GM21576 (cell line): ENCODE measurements around the gene ZNF688.

ENCODE experiments used
- ATAC-seq: cut with Tn5 transposase; IDR thresholded peaks from one replicate; pipeline ENCODE4 v1.9.1; 2021; ENCODE audit warnings: mild to moderate bottlenecking, moderate library complexity; ENCODE audit not compliant: unreplicated experiment

The ZNF688 gene

DNA sequence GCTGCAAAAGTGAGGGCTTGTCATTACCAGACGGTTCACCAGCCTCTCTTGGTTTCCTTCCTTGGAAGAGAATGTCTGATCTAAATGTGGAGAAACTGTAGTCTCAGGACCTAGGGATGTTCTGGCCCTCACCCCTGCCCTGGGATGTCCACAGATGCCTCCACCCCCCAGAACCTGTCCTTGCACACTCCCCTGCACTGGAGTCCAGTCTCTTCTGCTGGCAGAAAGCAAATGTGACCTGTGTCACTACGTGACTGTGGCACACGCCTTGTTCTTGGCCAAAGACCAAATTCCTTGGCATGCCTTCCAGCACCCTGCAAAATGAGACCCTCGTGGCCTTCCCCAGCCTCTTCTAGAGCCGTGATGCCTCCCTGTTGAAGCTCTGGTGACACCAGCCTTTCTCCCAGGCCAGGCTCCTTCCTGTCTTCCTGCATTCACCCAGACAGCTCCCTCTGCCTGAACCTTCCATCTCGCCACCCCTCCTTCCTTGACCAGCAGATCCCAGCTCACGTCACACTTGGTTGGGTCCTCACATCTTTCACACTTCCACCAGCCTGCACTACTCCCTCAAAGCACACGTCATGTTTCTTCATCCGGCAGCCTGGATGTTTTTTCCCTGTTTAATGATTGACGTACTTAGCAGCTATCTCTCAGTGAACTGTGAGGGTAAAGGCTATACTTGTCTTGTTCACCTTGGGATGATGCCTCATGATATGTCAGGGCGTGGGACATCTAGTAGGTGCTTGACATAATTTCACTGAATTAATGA lies 49.5 kb downstream of the ZNF688 start:
- no peak for ATAC-seq

- ATAC-seq: no peak
Observed at GRCh38 chr16:30521476-30521872, 50.0 kb downstream of the ZNF688 start.
